DOHH2 (cell line): Measurements from ENCODE around the gene LRRC23.
A peak's percentile ranks its signal among the peaks of the same experiment; 100 is the strongest.

Experiments used
- H3F3A ChIP-seq: fragments of 200-600 bp; sonication (generic), shearing (Covaris generic); 2 replicates; pipeline ENCODE4 v1.6.0; 2016; ENCODE audit warnings: antibody characterized with exemption, mild to moderate bottlenecking; ENCODE audit not compliant: control insufficient read depth, insufficient read depth
- H3K27ac ChIP-seq: fragments of 200-600 bp; sonication (generic); 2 replicates; pipeline ENCODE4 v1.5.1; 2014; ENCODE audit warnings: low read depth, mild to moderate bottlenecking, low read length, moderate library complexity
- H3K27me3 ChIP-seq: fragments of 200-600 bp; sonication (generic); 2 replicates; pipeline ENCODE4 v1.6.1; 2014; ENCODE audit warnings: mild to moderate bottlenecking, low read length, mixed read lengths; ENCODE audit not compliant: control insufficient read depth
- H3K36me3 ChIP-seq: fragments of 200-600 bp; sonication (generic); 2 replicates; pipeline ENCODE4 v1.6.1; 2014; ENCODE audit warnings: mild to moderate bottlenecking, low read length, moderate library complexity, mixed read lengths; ENCODE audit not compliant: control insufficient read depth
- H3K4me1 ChIP-seq: fragments of 200-600 bp; sonication (generic); 2 replicates; pipeline ENCODE4 v1.6.1; 2014; ENCODE audit warnings: mild to moderate bottlenecking, low read length, mixed read lengths; ENCODE audit not compliant: control insufficient read depth
- H3K4me2 ChIP-seq: fragments of 200-600 bp; sonication (generic); 2 replicates; pipeline ENCODE4 v1.6.0; 2014; ENCODE audit warnings: mild to moderate bottlenecking, low read length, moderate library complexity
- H3K4me3 ChIP-seq: fragments of 200-600 bp; sonication (generic); 2 replicates; pipeline ENCODE4 v1.5.1; 2014; ENCODE audit warnings: mild to moderate bottlenecking, low read length, mixed read lengths
- H3K79me2 ChIP-seq: fragments of 200-600 bp; sonication (generic); 2 replicates; pipeline ENCODE4 v1.6.1; 2014; ENCODE audit warnings: mild to moderate bottlenecking, low read length, mixed read lengths; ENCODE audit not compliant: control insufficient read depth
- H3K9me2 ChIP-seq: fragments of 200-600 bp; sonication (generic); replicated peaks from 2 replicates; pipeline ENCODE4 v1.6.1; 2014; ENCODE audit warnings: mild to moderate bottlenecking, low read length, mixed read lengths; ENCODE audit not compliant: control insufficient read depth
- H3K9me3 ChIP-seq: fragments of 200-600 bp; sonication (generic); 2 replicates; pipeline ENCODE4 v1.6.1; 2014; ENCODE audit warnings: antibody characterized with exemption, low read length, mixed read lengths; ENCODE audit not compliant: control insufficient read depth, insufficient read depth
- H4K20me1 ChIP-seq: fragments of 200-600 bp; sonication (generic); 2 replicates; pipeline ENCODE4 v1.6.0; 2014; ENCODE audit warnings: low read depth, mild to moderate bottlenecking, antibody characterized with exemption, low read length, moderate library complexity; ENCODE audit not compliant: control insufficient read depth, insufficient read depth
- CTCF ChIP-seq: fragments of 200-600 bp; sonication (generic); IDR thresholded peaks from one replicate; pipeline ENCODE4 v1.5.1; 2014; ENCODE audit warnings: antibody characterized with exemption, mild to moderate bottlenecking, low read depth, low read length; ENCODE audit not compliant: poor library complexity, severe bottlenecking
- EZH2phosphoT487 ChIP-seq: fragments of 200-600 bp; sonication (generic); IDR thresholded peaks from 2 replicates; pipeline ENCODE4 v1.6.1; 2017; ENCODE audit warnings: borderline replicate concordance, mild to moderate bottlenecking, antibody characterized with exemption, low read length, moderate library complexity, mixed read lengths

LRRC23 gene

GRCh38 chr12:6925239-6925539 lies 20.6 kb downstream of the LRRC23 start:
- Histone ChIP-seq H3K4me1 (peaks cover 44% of the 10 kb centered on the region), H3K79me2 (no peaks in the 10 kb centered on the region), H3K27ac (no peak overlapping the region), H3K36me3 (no peaks in the 10 kb centered on the region), H3K4me2 (no peak overlapping the region), H3K9me3 (no peaks in the 10 kb centered on the region), H4K20me1 (no peaks in the 10 kb centered on the region), H3K4me3 (no peak overlapping the region), H3K27me3 (peaks cover 59% of the 10 kb centered on the region), H3K9me2 (no peaks in the 10 kb centered on the region), H3F3A (no peaks in the 10 kb centered on the region; the same call in 1 of the 2 replicates)
- TF ChIP-seq EZH2phosphoT487: no peak
- no peak for TF ChIP-seq CTCF

GRCh38 chr12:6925540-6926279 lies 21.1 kb downstream of the LRRC23 start:
- H3K4me1 ChIP-seq: peaks cover 44% of the 10 kb centered on the region
- no peaks in the 10 kb centered on the region for H4K20me1 ChIP-seq
- H3K79me2 ChIP-seq: no peaks in the 10 kb centered on the region
- no peak overlapping the region for H3K4me2 ChIP-seq
- H3K9me3 ChIP-seq: no peaks in the 10 kb centered on the region
- H3K36me3 ChIP-seq: no peaks in the 10 kb centered on the region
- no peaks in the 10 kb centered on the region for H3K9me2 ChIP-seq
- H3K27me3 ChIP-seq: peaks cover 60% of the 10 kb centered on the region
- no peaks in the 10 kb centered on the region; the same call in 1 of the 2 replicates for H3F3A ChIP-seq
- H3K4me3 ChIP-seq: no peak overlapping the region
- TF ChIP-seq EZH2phosphoT487: no peak
- no peak for TF ChIP-seq CTCF
- no peak overlapping the region for H3K27ac ChIP-seq

- Histone ChIP-seq H3K79me2 (no peaks in the 10 kb centered on the region), H3K4me1 (peaks cover 32% of the 10 kb centered on the region)
Measured at GRCh38 chr12:6927379-6928021, 22.9 kb downstream of the LRRC23 start, which contains the start of gene ATN1. Gene ATN1 (plus strand): TSS chr12:6927959. CDS start chr12:6934002, 6,043 bp downstream.

More at GRCh38 chr12:6927379-6928021, 22.9 kb downstream of the LRRC23 start, which contains the start of gene ATN1:
- Histone ChIP-seq H3K9me3 (no peaks in the 10 kb centered on the region), H3F3A (peaks cover 2% of the 10 kb centered on the region; the same call in 1 of the 2 replicates), H3K27ac (no peak within 1 kb of the TSS), H3K27me3 (peaks cover 52% of the 10 kb centered on the region), H3K4me3 (peak within 1 kb of the TSS; percentile 58), H3K9me2 (no peaks in the 10 kb centered on the region), H4K20me1 (no peaks in the 10 kb centered on the region), H3K4me2 (peak within 1 kb of the TSS; percentile 64), H3K36me3 (no peaks in the 10 kb centered on the region)
- TF ChIP-seq CTCF: no peak
- TF ChIP-seq EZH2phosphoT487: peak; percentile 96
